AG09319 (cell line): ENCODE measurements around the gene PLN.

Source experiments
- DNase-seq: peaks from one replicate; pipeline ENCODE4 v3.0.0-alpha.2; 2010; ENCODE audit warnings: low read depth; ENCODE audit errors: extremely low read depth
- CTCF ChIP-seq: IDR thresholded peaks from 2 replicates; pipeline ENCODE4 v1.5.1; 2011; ENCODE audit warnings: low read depth, mild to moderate bottlenecking, inconsistent platforms, low read length, moderate library complexity

The PLN gene

DNA sequence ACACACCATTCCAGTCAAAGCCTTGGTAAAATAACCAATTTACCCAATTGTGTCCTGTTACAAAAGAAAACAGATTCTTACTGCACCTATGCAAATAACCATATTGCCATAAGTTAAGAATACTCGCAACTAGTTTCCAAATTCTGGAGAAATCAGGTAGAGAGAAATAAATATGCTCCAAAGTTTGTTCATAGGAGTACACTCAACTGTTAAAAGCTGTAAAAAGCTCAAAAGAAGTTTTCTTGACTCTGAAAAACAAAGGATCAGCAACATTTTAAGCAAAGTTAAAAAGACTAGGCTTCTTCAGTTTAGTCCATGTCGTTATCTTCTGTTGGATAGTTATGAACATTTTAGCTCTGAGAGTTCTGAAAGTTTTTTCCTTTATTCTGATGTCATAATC lies 55.3 kb downstream of the PLN start:
- no peak for TF ChIP-seq CTCF
- DNase-seq: no peak

- DNase-seq: no peak
- TF ChIP-seq CTCF: no peak
Measured at GRCh38 chr6:118606268-118606667, 58.2 kb downstream of the PLN start.

- TF ChIP-seq CTCF: no peak
Measured at GRCh38 chr6:118606858-118607257, 58.8 kb downstream of the PLN start.

More at GRCh38 chr6:118606858-118607257, 58.8 kb downstream of the PLN start:
- no peak for DNase-seq
